Transverse colon (tissue), 3 donors: ENCODE measurements around the gene C1QTNF12.
A peak's percentile ranks its signal among the peaks of the same experiment; 100 is the strongest.

Experiments
- CTCF ChIP-seq, 5 experiments: fragments of 200-600 bp in 3 of 5; fragments of 450-650 bp in 2 of 5; sonication (generic) in 3 of 5; IDR thresholded peaks; 1 replicate in 2 of 5; 2 replicates in 3 of 5; pipeline ENCODE4 v1.5.1; 2016 to 2017; ENCODE audit warnings: antibody characterized with exemption in 5 of 5, inconsistent platforms in 3 of 5, mild to moderate bottlenecking in 2 of 5, moderate library complexity in 1 of 5
- POLR2A ChIP-seq: fragments of 450-650 bp; IDR thresholded peaks from one replicate; pipeline ENCODE4 v1.6.1; 2016; ENCODE audit warnings: antibody characterized with exemption, mild to moderate bottlenecking, moderate library complexity

GRCh38 chr1:1272341-1273208 is 26.1 kb upstream of the C1QTNF12 start:
- TF ChIP-seq CTCF (IDR thresholded peaks at IDR 0.05) (peak in 1 of 5 experiments; percentile 16), POLR2A (peak; percentile 75)
